GM23338 (cell line): ENCODE data around the gene OGG1.

ENCODE experiments used
- CREB1 ChIP-seq: fragments of 250-450 bp; sonication (Bioruptor Pico); IDR thresholded peaks from 2 replicates; pipeline ENCODE4 v1.5.0; 2020; ENCODE audit warnings: low read depth, mild to moderate bottlenecking, moderate library complexity
- CTCF ChIP-seq, 2 experiments: fragments of 200-600 bp in 1 of 2; sonication (generic) in 1 of 2; conservative IDR thresholded peaks; 2 replicates each; pipeline versions ENCODE4 v1.5.1 to v1.6.1; 2016 to 2017; ENCODE audit warnings: antibody characterized with exemption in 2 of 2, low read depth in 2 of 2, mild to moderate bottlenecking in 2 of 2, moderate library complexity in 1 of 2
- EZH2 ChIP-seq: fragments of 200-600 bp; sonication (generic); IDR thresholded peaks from one replicate; pipeline ENCODE4 v1.8.0; 2017; ENCODE audit warnings: antibody characterized with exemption, mild to moderate bottlenecking, low read depth; ENCODE audit not compliant: unreplicated experiment
- EZH2phosphoT487 ChIP-seq: fragments of 200-600 bp; sonication (generic); IDR thresholded peaks from one replicate; pipeline ENCODE4 v1.8.1; 2018; ENCODE audit warnings: antibody characterized with exemption; ENCODE audit not compliant: unreplicated experiment
- POLR2AphosphoS5 ChIP-seq: IDR thresholded peaks from 2 replicates; pipeline ENCODE4 v1.6.1; 2016; ENCODE audit warnings: antibody characterized with exemption, low read depth
- REST ChIP-seq: IDR thresholded peaks from one replicate; pipeline ENCODE4 v1.6.1; 2018; ENCODE audit warnings: antibody characterized with exemption; ENCODE audit not compliant: unreplicated experiment
- STAT1 ChIP-seq: IDR thresholded peaks from one replicate; pipeline ENCODE4 v1.6.1; 2016; ENCODE audit warnings: antibody characterized with exemption; ENCODE audit not compliant: unreplicated experiment
- ZNF331 ChIP-seq: fragments of 250-450 bp; sonication (Bioruptor Pico); IDR thresholded peaks from 2 replicates; pipeline ENCODE4 v1.5.0; 2020; ENCODE audit warnings: low read depth, mild to moderate bottlenecking, moderate library complexity

- TF ChIP-seq REST (no peak), STAT1 (no peak), CTCF (conservative IDR thresholded peaks at IDR 0.05; ENCODE audit: low read depth in 2 of 2) (no peak), EZH2 (no peak), POLR2AphosphoS5 (no peak), CREB1 (no peak), EZH2phosphoT487 (no peak), ZNF331 (no peak)
These were observed 16.1 kb downstream of the OGG1 start for GRCh38 chr3:9765865-9766264.
